Astrocyte (in vitro differentiated cells and primary cell): ENCODE results near the gene MOB3C. TPM values are rescaled to one million over a fixed set of nuclear protein-coding genes. Genes with fewer than 3 reads are reported as not detected.

ENCODE experiments used
- DNase-seq: peaks from one replicate; pipeline ENCODE4 v3.0.0-alpha.2; 2010; ENCODE audit warnings: low read depth
- FAIRE-seq: peaks from 2 replicates; lab custom pipeline; 2011; peaks lifted over from hg19 to GRCh38; lab: Jason Lieb, UNC
- H2AFZ ChIP-seq: 2 replicates; pipeline ENCODE4 v1.6.0; 2012; ENCODE audit warnings: low read depth, low read length, inconsistent platforms
- H3K27ac ChIP-seq: 2 replicates; pipeline ENCODE4 v1.5.1; 2011; ENCODE audit warnings: low read depth, low read length, inconsistent platforms
- H3K27me3 ChIP-seq: 2 replicates; pipeline ENCODE4 v1.6.0; 2011; ENCODE audit warnings: low read length, inconsistent platforms; ENCODE audit not compliant: insufficient read depth
- H3K36me3 ChIP-seq: 2 replicates; pipeline ENCODE4 v1.5.1; 2011; ENCODE audit warnings: low read length, inconsistent platforms; ENCODE audit not compliant: insufficient read depth
- H3K4me1 ChIP-seq: 2 replicates; pipeline ENCODE4 v1.5.1; 2011; ENCODE audit warnings: low read length, inconsistent platforms; ENCODE audit not compliant: insufficient read depth
- H3K4me2 ChIP-seq: 2 replicates; pipeline ENCODE4 v1.6.0; 2012; ENCODE audit warnings: low read length, inconsistent platforms
- H3K4me3 ChIP-seq: 2 replicates; pipeline ENCODE4 v1.5.1; 2011; ENCODE audit warnings: low read depth, mild to moderate bottlenecking, low read length, inconsistent platforms; ENCODE audit not compliant: insufficient read depth
- H3K79me2 ChIP-seq: 2 replicates; pipeline ENCODE4 v1.6.0; 2012; ENCODE audit warnings: mild to moderate bottlenecking, low read length, inconsistent platforms; ENCODE audit not compliant: insufficient read depth
- H3K9ac ChIP-seq: 2 replicates; pipeline ENCODE4 v1.6.0; 2012; ENCODE audit warnings: mild to moderate bottlenecking, low read length, inconsistent platforms
- H3K9me3 ChIP-seq: 2 replicates; pipeline ENCODE4 v1.5.1; 2012; ENCODE audit warnings: low read depth, mild to moderate bottlenecking, low read length, inconsistent platforms; ENCODE audit not compliant: insufficient read depth
- H4K20me1 ChIP-seq: 2 replicates; pipeline ENCODE4 v1.6.0; 2012; ENCODE audit warnings: low read length, inconsistent platforms; ENCODE audit not compliant: insufficient read depth
- H3K27ac Mint-ChIP-seq: one replicate; pipeline ENCODE4 v1.8.0; 2021; ENCODE audit warnings: mild to moderate bottlenecking, mixed read lengths; ENCODE audit not compliant: unreplicated experiment
- H3K27me3 Mint-ChIP-seq: one replicate; pipeline ENCODE4 v1.8.0; 2021; ENCODE audit warnings: low read depth, mixed read lengths; ENCODE audit not compliant: unreplicated experiment
- H3K36me3 Mint-ChIP-seq: one replicate; pipeline ENCODE4 v1.8.0; 2021; ENCODE audit warnings: low read depth, mixed read lengths; ENCODE audit not compliant: unreplicated experiment
- H3K4me1 Mint-ChIP-seq: one replicate; pipeline ENCODE4 v1.8.0; 2021; ENCODE audit warnings: low read depth, mixed read lengths; ENCODE audit not compliant: unreplicated experiment
- H3K4me3 Mint-ChIP-seq: one replicate; pipeline ENCODE4 v1.8.0; 2021; ENCODE audit warnings: mild to moderate bottlenecking, moderate library complexity, mixed read lengths; ENCODE audit not compliant: unreplicated experiment
- H3K9me3 Mint-ChIP-seq: one replicate; pipeline ENCODE4 v1.8.0; 2021; ENCODE audit warnings: mild to moderate bottlenecking, mixed read lengths; ENCODE audit not compliant: unreplicated experiment
- EZH2 ChIP-seq: IDR thresholded peaks from 2 replicates; pipeline ENCODE4 v1.6.1; 2012; ENCODE audit warnings: mild to moderate bottlenecking, low read length, inconsistent platforms; ENCODE audit not compliant: insufficient read depth
- total RNA-seq: library from RNA; stranded (reverse); gene quantifications from 2 replicates; pipeline ENCODE4 v1.2.1, GENCODE V29; 2021
- TF ChIP-seq, protein P1 (sequence below): IDR thresholded peaks from 2 replicates; pipeline ENCODE4 v1.5.1; 2011; ENCODE audit warnings: low read depth, mild to moderate bottlenecking, inconsistent platforms, low read length, moderate library complexity; ENCODE audit not compliant: insufficient read depth

The MOB3C gene
- total RNA-seq, 1 donor from 2014 or later = 4.8 TPM

DNA sequence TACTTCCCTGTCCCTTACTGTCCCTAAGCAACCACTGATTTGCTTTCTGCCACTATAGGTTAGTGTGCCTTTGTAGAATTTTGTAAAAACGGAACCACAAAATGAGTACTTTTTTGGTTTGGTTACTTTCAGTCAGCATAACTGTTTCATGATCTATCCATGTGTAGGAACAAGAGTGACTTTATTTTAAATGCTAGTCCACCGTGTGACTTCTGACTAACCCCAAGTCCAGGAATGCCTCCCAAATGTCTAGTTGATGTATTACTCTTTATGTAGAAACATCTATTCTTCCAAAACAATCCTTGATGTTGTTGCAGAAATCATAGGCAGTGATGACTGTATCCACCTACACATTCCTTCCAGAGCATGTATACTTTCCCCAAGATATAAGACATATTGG is 30.2 kb upstream of the MOB3C start:
- H3K9ac ChIP-seq = no peak overlapping the region
- TF ChIP-seq, protein P1, sequence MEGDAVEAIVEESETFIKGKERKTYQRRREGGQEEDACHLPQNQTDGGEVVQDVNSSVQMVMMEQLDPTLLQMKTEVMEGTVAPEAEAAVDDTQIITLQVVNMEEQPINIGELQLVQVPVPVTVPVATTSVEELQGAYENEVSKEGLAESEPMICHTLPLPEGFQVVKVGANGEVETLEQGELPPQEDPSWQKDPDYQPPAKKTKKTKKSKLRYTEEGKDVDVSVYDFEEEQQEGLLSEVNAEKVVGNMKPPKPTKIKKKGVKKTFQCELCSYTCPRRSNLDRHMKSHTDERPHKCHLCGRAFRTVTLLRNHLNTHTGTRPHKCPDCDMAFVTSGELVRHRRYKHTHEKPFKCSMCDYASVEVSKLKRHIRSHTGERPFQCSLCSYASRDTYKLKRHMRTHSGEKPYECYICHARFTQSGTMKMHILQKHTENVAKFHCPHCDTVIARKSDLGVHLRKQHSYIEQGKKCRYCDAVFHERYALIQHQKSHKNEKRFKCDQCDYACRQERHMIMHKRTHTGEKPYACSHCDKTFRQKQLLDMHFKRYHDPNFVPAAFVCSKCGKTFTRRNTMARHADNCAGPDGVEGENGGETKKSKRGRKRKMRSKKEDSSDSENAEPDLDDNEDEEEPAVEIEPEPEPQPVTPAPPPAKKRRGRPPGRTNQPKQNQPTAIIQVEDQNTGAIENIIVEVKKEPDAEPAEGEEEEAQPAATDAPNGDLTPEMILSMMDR = no peak
- TF ChIP-seq EZH2 = no peak
- peaks cover 5% of the 10 kb centered on the region for H3K9me3 Mint-ChIP-seq
- no peaks in the 10 kb centered on the region for H3K27me3 Mint-ChIP-seq
- no peaks in the 10 kb centered on the region for H3K27me3 ChIP-seq
- DNase-seq (peak; percentile 86), FAIRE-seq (no peak)
- H2AFZ ChIP-seq = no peak overlapping the region
- H3K36me3 ChIP-seq = peaks cover 7% of the 10 kb centered on the region
- H3K79me2 ChIP-seq = no peaks in the 10 kb centered on the region
- H3K27ac ChIP-seq = no peak overlapping the region
- peaks cover 14% of the 10 kb centered on the region for H3K4me1 Mint-ChIP-seq
- peaks cover 24% of the 10 kb centered on the region for H3K36me3 Mint-ChIP-seq
- H3K4me3 ChIP-seq = no peak overlapping the region
- peaks cover 8% of the 10 kb centered on the region for H3K4me1 ChIP-seq
- H3K9me3 ChIP-seq = no peaks in the 10 kb centered on the region
- no peak overlapping the region for H3K4me3 Mint-ChIP-seq
- no peak overlapping the region for H3K27ac Mint-ChIP-seq
- H3K4me2 ChIP-seq = no peak overlapping the region
- H4K20me1 ChIP-seq = no peaks in the 10 kb centered on the region

DNA sequence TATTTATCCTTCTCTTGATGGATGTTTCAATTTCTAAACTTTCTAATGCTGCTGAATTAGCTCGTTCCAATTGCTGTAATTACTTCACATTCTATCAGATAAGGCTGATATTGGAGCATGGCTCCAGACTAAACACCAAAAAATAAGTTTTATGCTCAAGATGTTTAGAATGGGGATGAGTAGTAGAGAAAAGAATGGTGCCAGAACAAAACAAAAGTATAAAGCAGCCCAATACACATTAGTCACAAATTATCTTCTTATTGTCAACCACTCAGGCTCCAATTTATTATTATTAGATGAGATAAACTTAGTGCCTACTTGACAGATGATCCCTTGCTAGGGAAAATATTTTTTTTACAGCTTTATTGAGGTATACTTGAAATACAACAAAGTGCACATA is 29.7 kb upstream of the MOB3C start:
- peaks cover 8% of the 10 kb centered on the region for H3K4me1 ChIP-seq
- Mint-ChIP-seq H3K36me3 (peaks cover 23% of the 10 kb centered on the region), H3K27me3 (no peaks in the 10 kb centered on the region), H3K27ac (no peak overlapping the region), H3K4me1 (peaks cover 14% of the 10 kb centered on the region), H3K9me3 (peaks cover 5% of the 10 kb centered on the region), H3K4me3 (no peak overlapping the region)
- H4K20me1 ChIP-seq = no peaks in the 10 kb centered on the region
- FAIRE-seq (peak; percentile 5), DNase-seq (peak; percentile 55)
- peaks cover 7% of the 10 kb centered on the region for H3K36me3 ChIP-seq
- H3K27me3 ChIP-seq = no peaks in the 10 kb centered on the region
- H3K9me3 ChIP-seq = no peaks in the 10 kb centered on the region
- H3K4me3 ChIP-seq = no peak overlapping the region
- TF ChIP-seq EZH2 = no peak
- TF ChIP-seq, protein P1 = no peak
- no peaks in the 10 kb centered on the region for H3K79me2 ChIP-seq
- H3K27ac ChIP-seq = no peak overlapping the region
- H2AFZ ChIP-seq = no peak overlapping the region
- H3K4me2 ChIP-seq = no peak overlapping the region
- no peak overlapping the region for H3K9ac ChIP-seq

DNA sequence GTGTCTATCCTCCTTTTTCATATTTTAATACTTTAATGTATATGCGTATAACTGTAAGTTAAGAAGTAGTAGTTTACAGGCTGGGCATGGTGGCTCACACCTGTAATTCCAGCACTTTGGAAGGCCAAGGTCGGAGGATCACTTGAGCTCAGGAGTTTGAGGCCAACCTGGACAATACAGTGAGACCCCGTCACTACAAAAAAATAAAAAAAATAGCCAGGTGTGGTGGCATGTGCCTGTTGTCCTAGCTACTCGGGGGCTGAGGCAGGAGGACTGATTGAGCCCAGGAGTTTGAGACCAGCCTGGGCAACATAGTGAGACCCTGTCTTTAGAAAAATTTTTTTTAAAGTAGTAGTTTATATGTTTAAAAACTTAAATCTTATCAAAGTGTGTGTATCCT is 29.2 kb upstream of the MOB3C start:
- H3K4me2 ChIP-seq = no peak overlapping the region
- Mint-ChIP-seq H3K9me3 (peaks cover 5% of the 10 kb centered on the region), H3K4me1 (peaks cover 14% of the 10 kb centered on the region), H3K4me3 (no peak overlapping the region), H3K27ac (no peak overlapping the region), H3K27me3 (no peaks in the 10 kb centered on the region), H3K36me3 (peaks cover 23% of the 10 kb centered on the region)
- FAIRE-seq = no peak
- H3K4me3 ChIP-seq = no peak overlapping the region
- no peaks in the 10 kb centered on the region for H3K79me2 ChIP-seq
- TF ChIP-seq EZH2 = no peak
- TF ChIP-seq, protein P1 = no peak
- DNase-seq = no peak
- peaks cover 7% of the 10 kb centered on the region for H3K36me3 ChIP-seq
- H3K9me3 ChIP-seq = no peaks in the 10 kb centered on the region
- H4K20me1 ChIP-seq = no peaks in the 10 kb centered on the region
- H3K9ac ChIP-seq = no peak overlapping the region
- peaks cover 8% of the 10 kb centered on the region for H3K4me1 ChIP-seq
- no peak overlapping the region for H3K27ac ChIP-seq
- H3K27me3 ChIP-seq = no peaks in the 10 kb centered on the region
- no peak overlapping the region for H2AFZ ChIP-seq
